ENCODE results near the gene HECTD1.

Gene HECTD1

DNA sequence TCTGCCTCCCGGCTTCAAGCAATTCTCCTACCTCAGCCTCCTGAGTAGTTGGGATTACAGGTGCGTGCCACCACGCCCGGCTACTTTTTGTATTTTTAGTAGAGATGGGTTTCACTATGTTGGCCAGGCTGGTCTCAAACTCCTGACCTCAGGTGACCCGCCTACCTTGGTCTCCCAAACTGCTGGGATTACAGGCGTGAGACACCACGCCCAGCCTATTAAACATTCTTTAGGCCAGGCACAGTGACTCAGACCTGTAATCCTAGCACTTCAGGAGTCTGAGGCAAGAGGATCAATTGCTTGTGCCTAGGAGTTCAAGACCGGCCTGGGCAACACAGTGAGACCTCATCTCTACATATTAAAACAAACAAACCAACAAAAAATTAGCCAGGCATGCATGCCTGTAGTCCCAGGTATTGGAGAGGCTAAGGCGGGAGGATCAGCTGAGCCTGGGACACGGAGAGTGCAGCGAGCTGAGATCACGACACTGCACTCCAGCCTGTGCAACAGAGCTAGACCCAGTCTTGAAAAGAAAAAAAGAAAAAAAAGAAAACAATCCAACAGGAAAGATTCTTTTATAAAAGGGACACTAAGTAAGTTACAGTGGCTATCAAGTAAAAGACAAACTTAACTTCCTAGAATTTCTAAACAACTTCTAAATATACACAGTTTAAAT is 70.2 kb downstream of the HECTD1 start:
- no peak overlapping the region for H3K4me3 ChIP-seq (ENCODE audit: low read depth, low read length)
- no peak for TF ChIP-seq POLR2A (IDR thresholded peaks at IDR 0.05; ENCODE audit: extremely low read depth, insufficient read length)
- no peak for TF ChIP-seq MYC (IDR thresholded peaks at IDR 0.05; ENCODE audit: low read depth, low read length)
- TF ChIP-seq, protein P1, sequence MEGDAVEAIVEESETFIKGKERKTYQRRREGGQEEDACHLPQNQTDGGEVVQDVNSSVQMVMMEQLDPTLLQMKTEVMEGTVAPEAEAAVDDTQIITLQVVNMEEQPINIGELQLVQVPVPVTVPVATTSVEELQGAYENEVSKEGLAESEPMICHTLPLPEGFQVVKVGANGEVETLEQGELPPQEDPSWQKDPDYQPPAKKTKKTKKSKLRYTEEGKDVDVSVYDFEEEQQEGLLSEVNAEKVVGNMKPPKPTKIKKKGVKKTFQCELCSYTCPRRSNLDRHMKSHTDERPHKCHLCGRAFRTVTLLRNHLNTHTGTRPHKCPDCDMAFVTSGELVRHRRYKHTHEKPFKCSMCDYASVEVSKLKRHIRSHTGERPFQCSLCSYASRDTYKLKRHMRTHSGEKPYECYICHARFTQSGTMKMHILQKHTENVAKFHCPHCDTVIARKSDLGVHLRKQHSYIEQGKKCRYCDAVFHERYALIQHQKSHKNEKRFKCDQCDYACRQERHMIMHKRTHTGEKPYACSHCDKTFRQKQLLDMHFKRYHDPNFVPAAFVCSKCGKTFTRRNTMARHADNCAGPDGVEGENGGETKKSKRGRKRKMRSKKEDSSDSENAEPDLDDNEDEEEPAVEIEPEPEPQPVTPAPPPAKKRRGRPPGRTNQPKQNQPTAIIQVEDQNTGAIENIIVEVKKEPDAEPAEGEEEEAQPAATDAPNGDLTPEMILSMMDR (IDR thresholded peaks at IDR 0.05; ENCODE audit: low read depth, low read length): no peak
- TF ChIP-seq MAX (IDR thresholded peaks at IDR 0.05; ENCODE audit: low read depth, low read length): no peak

DNA sequence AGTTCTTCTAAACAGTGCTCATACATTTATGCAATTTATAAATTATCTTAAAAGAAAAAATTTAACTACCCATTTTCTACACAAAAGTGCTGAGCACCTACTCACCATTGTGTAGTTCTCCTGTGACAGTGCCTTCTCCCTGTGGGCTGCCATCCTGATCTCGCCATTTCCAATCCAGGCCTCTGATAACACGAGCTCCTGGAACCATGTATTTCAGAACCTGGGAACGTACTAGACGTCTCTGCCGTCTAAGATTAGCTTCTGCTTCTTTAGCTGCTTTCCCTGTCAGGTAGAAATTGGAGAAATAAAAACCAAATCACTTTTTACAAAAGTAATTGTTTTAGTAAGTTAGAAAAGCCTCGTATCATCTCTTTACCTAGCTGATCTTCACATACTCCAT is 74.5 kb downstream of the HECTD1 start:
- no peak for DNase-seq (ENCODE audit: low read depth)
- H3K4me3 ChIP-seq (ENCODE audit: low read depth, low read length): no peak overlapping the region
- TF ChIP-seq POLR2A (IDR thresholded peaks at IDR 0.05; ENCODE audit: extremely low read depth, insufficient read length) (no peak), MAX (IDR thresholded peaks at IDR 0.05; ENCODE audit: low read depth, low read length) (no peak), MYC (IDR thresholded peaks at IDR 0.05; ENCODE audit: low read depth, low read length) (no peak)
- TF ChIP-seq, protein P1 (IDR thresholded peaks at IDR 0.05; ENCODE audit: low read depth, low read length): no peak

More for the DNA sequence above, 70.2 kb downstream of the HECTD1 start:
- DNase-seq (ENCODE audit: low read depth): no peak

GRCh38 chr14:31128601-31129526 is 78.7 kb downstream of the HECTD1 start:
- H3K4me3 ChIP-seq (ENCODE audit: low read depth, low read length): no peak overlapping the region
- TF ChIP-seq, protein P1 (IDR thresholded peaks at IDR 0.05; ENCODE audit: low read depth, low read length): no peak
- no peak for TF ChIP-seq MAX (IDR thresholded peaks at IDR 0.05; ENCODE audit: low read depth, low read length)
- no peak for TF ChIP-seq POLR2A (IDR thresholded peaks at IDR 0.05; ENCODE audit: extremely low read depth, insufficient read length)
- TF ChIP-seq MYC (IDR thresholded peaks at IDR 0.05; ENCODE audit: low read depth, low read length): no peak
- peak; percentile 57 for DNase-seq (ENCODE audit: low read depth)

- no peak overlapping the region for H3K4me3 ChIP-seq (ENCODE audit: low read depth, low read length)
- DNase-seq (ENCODE audit: low read depth): peak; percentile 4
- no peak for TF ChIP-seq MYC (IDR thresholded peaks at IDR 0.05; ENCODE audit: low read depth, low read length)
- TF ChIP-seq, protein P1 (IDR thresholded peaks at IDR 0.05; ENCODE audit: low read depth, low read length): no peak
- TF ChIP-seq MAX (IDR thresholded peaks at IDR 0.05; ENCODE audit: low read depth, low read length): no peak
- TF ChIP-seq POLR2A (IDR thresholded peaks at IDR 0.05; ENCODE audit: extremely low read depth, insufficient read length): no peak
These were observed 79.9 kb downstream of the HECTD1 start for GRCh38 chr14:31127690-31128089.

DNA sequence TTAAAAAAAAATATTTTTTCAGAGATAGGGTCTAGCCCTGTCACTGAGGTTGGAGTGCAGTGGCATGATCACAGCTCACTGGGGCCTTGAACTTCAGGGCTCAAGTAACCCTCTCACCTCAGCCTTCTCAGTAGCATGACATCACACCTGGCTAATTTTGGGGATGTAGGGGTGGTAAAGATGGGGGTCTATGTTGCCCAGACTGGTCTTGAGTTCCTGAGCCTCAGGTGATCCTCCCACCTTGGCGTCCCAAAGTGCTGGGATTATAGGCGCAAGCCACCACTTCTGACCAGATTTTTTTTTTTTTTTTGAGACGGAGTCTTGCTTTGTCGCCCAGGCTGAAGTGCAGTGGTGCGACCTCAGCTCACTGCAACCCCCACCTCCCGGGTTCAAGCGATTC is 80.9 kb downstream of the HECTD1 start:
- no peak for DNase-seq (ENCODE audit: low read depth)
- H3K4me3 ChIP-seq (ENCODE audit: low read depth, low read length): no peak overlapping the region
- TF ChIP-seq MYC (IDR thresholded peaks at IDR 0.05; ENCODE audit: low read depth, low read length) (no peak), POLR2A (IDR thresholded peaks at IDR 0.05; ENCODE audit: extremely low read depth, insufficient read length) (no peak), MAX (IDR thresholded peaks at IDR 0.05; ENCODE audit: low read depth, low read length) (no peak)
- TF ChIP-seq, protein P1 (IDR thresholded peaks at IDR 0.05; ENCODE audit: low read depth, low read length): no peak

Measured in NB4 (cell line).